H1 (cell line): ENCODE measurements around the gene TMEM140. TPM values are rescaled to one million over a fixed set of nuclear protein-coding genes. Genes with fewer than 3 reads are reported as not detected.

Source experiments
- CTCF ChIA-PET: fragments of 300-600 bp; sonication (Branson Sonifier 250); formaldehyde crosslinking; loops from one replicate; lab custom pipeline; 2021; ENCODE audit not compliant: partially characterized antibody; lab: Charles Lee
- POLR2A ChIA-PET: fragments of 300-600 bp; sonication (Branson Sonifier 250); formaldehyde crosslinking; loops from one replicate; lab custom pipeline; 2021; ENCODE audit warnings: inconsistent platforms; ENCODE audit not compliant: partially characterized antibody; lab: Charles Lee
- DNase-seq, 2 experiments: peaks; one replicate each; pipeline versions ENCODE4 v3.0.0 to v3.0.0-alpha.2; 2010 to 2022; ENCODE audit warnings: low spot score in 2 of 2, low read depth in 1 of 2, mixed read lengths in 1 of 2
- FAIRE-seq: peaks from 2 replicates; lab custom pipeline; 2011; peaks lifted over from hg19 to GRCh38; lab: Jason Lieb, UNC
- H2AFZ ChIP-seq: 2 replicates; pipeline ENCODE4 v1.8.1; 2012; ENCODE audit warnings: low read length, inconsistent platforms
- H2AK5ac ChIP-seq: 2 replicates; pipeline ENCODE4 v1.6.1; 2013; ENCODE audit warnings: low read depth, low read length
- H2BK120ac ChIP-seq: replicated peaks from 2 replicates; pipeline ENCODE3; 2013; ENCODE audit warnings: low read depth, low read length, inconsistent platforms
- H2BK12ac ChIP-seq: 2 replicates; pipeline ENCODE4 v1.6.1; 2013; ENCODE audit warnings: low read depth, low read length
- H2BK15ac ChIP-seq: 2 replicates; pipeline ENCODE4 v1.6.1; 2013; ENCODE audit warnings: low read length
- H2BK20ac ChIP-seq: 2 replicates; pipeline ENCODE4 v1.6.1; 2013; ENCODE audit warnings: low read length
- H2BK5ac ChIP-seq: 2 replicates; pipeline ENCODE4 v1.6.1; 2013; ENCODE audit warnings: low read depth, low read length
- H3K14ac ChIP-seq: 2 replicates; pipeline ENCODE4 v1.6.1; 2013; ENCODE audit warnings: inconsistent platforms; ENCODE audit not compliant: insufficient read length
- H3K18ac ChIP-seq: 2 replicates; pipeline ENCODE4 v1.6.1; 2013; ENCODE audit warnings: low read length; ENCODE audit errors: extremely low read depth
- H3K23ac ChIP-seq: 2 replicates; pipeline ENCODE4 v1.6.1; 2013; ENCODE audit warnings: inconsistent platforms; ENCODE audit not compliant: insufficient read length
- H3K23me2 ChIP-seq: 2 replicates; pipeline ENCODE4 v1.6.1; 2013; ENCODE audit warnings: low read depth, low read length
- H3K27ac ChIP-seq: 2 replicates; pipeline ENCODE4 v1.6.1; 2011; ENCODE audit warnings: low read depth, low read length, inconsistent platforms
- H3K27me3 ChIP-seq, 4 experiments: replicated peaks in 1 of 4; 1 replicate in 1 of 4; 2 replicates in 3 of 4; pipeline versions ENCODE4 v1.6.1 to v1.8.1; 2011 to 2013; ENCODE audit warnings: low read length in 3 of 4, mild to moderate bottlenecking in 3 of 4, inconsistent platforms in 2 of 4, mixed read lengths in 2 of 4, moderate library complexity in 1 of 4; ENCODE audit not compliant: control insufficient read depth in 3 of 4, insufficient read depth in 3 of 4; ENCODE audit errors: extremely low read depth in 1 of 4
- H3K36me3 ChIP-seq, 4 experiments: 2 replicates each; pipeline versions ENCODE4 v1.6.1 to v1.8.1; 2011 to 2013; ENCODE audit warnings: mild to moderate bottlenecking in 4 of 4, low read length in 3 of 4, moderate library complexity in 2 of 4, control low read depth in 1 of 4, inconsistent platforms in 1 of 4; ENCODE audit not compliant: insufficient read depth in 4 of 4, control insufficient read depth in 2 of 4
- H3K4ac ChIP-seq: replicated peaks from 2 replicates; pipeline ENCODE3; 2013; ENCODE audit warnings: low read length, low read depth, mixed read lengths, inconsistent platforms; ENCODE audit not compliant: insufficient read length
- H3K4me1 ChIP-seq, 4 experiments: replicated peaks in 1 of 4; 1 replicate in 1 of 4; 2 replicates in 3 of 4; pipeline versions ENCODE4 v1.6.1 to v1.8.1; 2011 to 2013; ENCODE audit warnings: low read length in 3 of 4, inconsistent platforms in 2 of 4, mixed read lengths in 1 of 4; ENCODE audit not compliant: insufficient read depth in 4 of 4, control insufficient read depth in 3 of 4
- H3K4me2 ChIP-seq, 2 experiments: 2 replicates each; pipeline versions ENCODE4 v1.6.1 to v1.8.1; 2011 to 2013; ENCODE audit warnings: low read depth in 2 of 2, low read length in 2 of 2, control low read depth in 1 of 2, inconsistent platforms in 1 of 2, mild to moderate bottlenecking in 1 of 2; ENCODE audit not compliant: insufficient read depth in 1 of 2
- H3K4me3 ChIP-seq, 4 experiments: fragments of 200-600, 300-600 bp in 1 of 4; sonication (generic), shearing (Covaris generic), sonication (Bioruptor Twin) in 1 of 4; 2 replicates each; pipeline versions ENCODE4 v1.5.1 to v1.8.1; 2011 to 2016; ENCODE audit warnings: low read length in 4 of 4, low read depth in 3 of 4, control low read depth in 2 of 4, inconsistent platforms in 2 of 4, mild to moderate bottlenecking in 2 of 4, mixed read lengths in 1 of 4, moderate library complexity in 1 of 4; ENCODE audit not compliant: insufficient read depth in 2 of 4; ENCODE audit errors: extremely low read depth in 1 of 4
- H3K56ac ChIP-seq: replicated peaks from 2 replicates; pipeline ENCODE3; 2013; ENCODE audit warnings: low read depth, mild to moderate bottlenecking, mixed read lengths, low read length, inconsistent platforms; ENCODE audit not compliant: insufficient read length
- H3K79me1 ChIP-seq: 2 replicates; pipeline ENCODE4 v1.6.1; 2013; ENCODE audit warnings: low read depth, low read length, control low read depth
- H3K79me2 ChIP-seq, 2 experiments: 2 replicates each; pipeline versions ENCODE4 v1.6.1 to v1.8.1; 2012 to 2013; ENCODE audit warnings: low read length in 2 of 2, mild to moderate bottlenecking in 2 of 2, inconsistent platforms in 1 of 2; ENCODE audit not compliant: insufficient read depth in 2 of 2, control insufficient read depth in 1 of 2
- H3K9ac ChIP-seq, 4 experiments: replicated peaks in 1 of 4; 1 replicate in 1 of 4; 2 replicates in 3 of 4; pipeline versions ENCODE4 v1.6.1 to v1.8.1; 2011 to 2013; ENCODE audit warnings: low read depth in 3 of 4, low read length in 3 of 4, control low read depth in 2 of 4, mild to moderate bottlenecking in 2 of 4, moderate library complexity in 2 of 4, inconsistent platforms in 1 of 4; ENCODE audit errors: extremely low read depth in 1 of 4
- H3K9me3 ChIP-seq, 2 experiments: 2 replicates each; pipeline versions ENCODE4 v1.6.1 to v1.8.1; 2012 to 2013; ENCODE audit warnings: mild to moderate bottlenecking in 2 of 2, moderate library complexity in 2 of 2, control low read depth in 1 of 2, inconsistent platforms in 1 of 2, low read depth in 1 of 2, low read length in 1 of 2, mixed read lengths in 1 of 2; ENCODE audit not compliant: insufficient read depth in 2 of 2
- H4K20me1 ChIP-seq, 2 experiments: replicated peaks in 1 of 2; 2 replicates each; pipeline versions ENCODE3 to v1.8.1; 2011 to 2013; ENCODE audit warnings: inconsistent platforms in 2 of 2, low read length in 2 of 2, mild to moderate bottlenecking in 1 of 2; ENCODE audit not compliant: insufficient read depth in 2 of 2, control insufficient read depth in 1 of 2
- H4K5ac ChIP-seq: 2 replicates; pipeline ENCODE4 v1.6.1; 2013; ENCODE audit warnings: low read length, low read depth, mixed read lengths, inconsistent platforms; ENCODE audit not compliant: insufficient read length
- H4K8ac ChIP-seq: 2 replicates; pipeline ENCODE4 v1.8.0; 2013; ENCODE audit warnings: mild to moderate bottlenecking, moderate library complexity, low read length, inconsistent platforms; ENCODE audit not compliant: insufficient read depth; ENCODE audit errors: extremely low read depth
- H4K91ac ChIP-seq: replicated peaks from 2 replicates; pipeline ENCODE3; 2013; ENCODE audit warnings: low read length, mixed read lengths, inconsistent platforms; ENCODE audit not compliant: insufficient read length
- BRCA1 ChIP-seq: IDR thresholded peaks from 2 replicates; pipeline ENCODE4 v1.6.1; 2012; ENCODE audit warnings: low read depth, low read length, improper control_type of control experiment
- EGR1 ChIP-seq: IDR thresholded peaks from 2 replicates; pipeline ENCODE4 v1.6.1; 2011; ENCODE audit warnings: low read depth, low read length, borderline replicate concordance
- EP300 ChIP-seq, 2 experiments: IDR thresholded peaks; 1 replicate in 1 of 2; 2 replicates in 1 of 2; pipeline ENCODE4 v1.6.1; 2011 to 2012; ENCODE audit warnings: low read depth in 2 of 2, low read length in 2 of 2, mild to moderate bottlenecking in 2 of 2, borderline replicate concordance in 1 of 2, inconsistent platforms in 1 of 2, moderate library complexity in 1 of 2
- HDAC2 ChIP-seq, 2 experiments: fragments of 300-600 bp in 1 of 2; sonication (generic) in 1 of 2; IDR thresholded peaks; 2 replicates each; pipeline ENCODE4 v1.6.1; 2011 to 2012; ENCODE audit warnings: low read depth in 2 of 2, low read length in 2 of 2, mild to moderate bottlenecking in 2 of 2, moderate library complexity in 2 of 2, borderline replicate concordance in 1 of 2, inconsistent platforms in 1 of 2
- HDAC6 ChIP-seq: IDR thresholded peaks from one replicate; pipeline ENCODE4 v1.7.1; 2012; ENCODE audit warnings: low read depth, mild to moderate bottlenecking, inconsistent platforms, low read length, moderate library complexity
- JUN ChIP-seq: IDR thresholded peaks from 2 replicates; pipeline ENCODE4 v1.6.1; 2011; ENCODE audit warnings: low read depth, mild to moderate bottlenecking, improper control_type of control experiment, low read length
- KDM4A ChIP-seq: IDR thresholded peaks from one replicate; pipeline ENCODE4 v1.7.1; 2012; ENCODE audit warnings: low read depth, mild to moderate bottlenecking, moderate library complexity, low read length, inconsistent platforms; ENCODE audit not compliant: severe bottlenecking
- MAFK ChIP-seq: IDR thresholded peaks from 2 replicates; pipeline ENCODE4 v1.6.1; 2012; ENCODE audit warnings: low read depth, mild to moderate bottlenecking, improper control_type of control experiment, low read length
- PHF8 ChIP-seq: fragments of 200-600 bp; sonication (generic); conservative IDR thresholded peaks from 2 replicates; pipeline ENCODE4 v1.7.1; 2012; ENCODE audit warnings: low read depth, mild to moderate bottlenecking, inconsistent platforms, low read length, moderate library complexity
- POU5F1 ChIP-seq: IDR thresholded peaks from 2 replicates; pipeline ENCODE4 v1.6.1; 2011; ENCODE audit warnings: low read depth, mild to moderate bottlenecking, low read length, moderate library complexity
- USF2 ChIP-seq: IDR thresholded peaks from 2 replicates; pipeline ENCODE4 v1.6.1; 2011; ENCODE audit warnings: low read length, improper control_type of control experiment
- WGBS, 2 experiments: shearing (Covaris generic) in 1 of 2; methylation state at CpG; one replicate each; pipeline versions ENCODE4 v1.1.6 to v1.1.7; 2013 to 2015; ENCODE audit warnings: low lambda C conversion rate in 2 of 2, mixed read lengths in 2 of 2, inconsistent platforms in 1 of 2, low coverage in 1 of 2, missing lambda C conversion rate in 1 of 2; ENCODE audit not compliant: insufficient replicate concordance in 2 of 2, insufficient coverage in 1 of 2, insufficient read length in 1 of 2; ENCODE audit errors: extremely low coverage in 1 of 2, missing lambda C conversion rate in 1 of 2; 5-methylcytosine and 5-hydroxymethylcytosine counted together
- polyA plus RNA-seq, 7 experiments: library from polyadenylated mRNA; depleted of rRNA in 3 of 7; stranded (reverse) in 5 of 7; unstranded in 2 of 7; fragments of >200 nt in 5 of 7; fragments of 200-250 nt in 2 of 7; gene quantifications; 1 replicate in 5 of 7; 2 replicates in 1 of 7; 4 replicates in 1 of 7; pipeline versions ENCODE4 v1.2.1 to v1.2.3, GENCODE V29; 2011 to 2013; ENCODE audit warnings: missing spikeins in 2 of 7, mixed read lengths in 2 of 7
- total RNA-seq: library from RNA; stranded (reverse); fragmentation: NEBNext Ultra II Directional; extraction: Animal tissue kit (Norgen Biotek cat#: 25700); gene quantifications from 2 replicates; pipeline ENCODE4 v1.2.1, GENCODE V29; 2021

TMEM140 gene
- total and polyA plus RNA-seq, 2 of the 8 experiments (the other 6 are each of a cell fraction or from before 2014, with no cell fraction given): not detected

- ChIA-PET POLR2A (interaction anchor here (4.7 kb wide), 1 partner anchor 9 kb away, joined by 32 read pairs; no protein-coding TSS in a partner anchor), CTCF (interaction anchor here (0.7 to 2.4 kb wide), 4 partner anchors 10 to 477 kb away, joined by 3 to 12 read pairs (median 4); no protein-coding TSS in a partner anchor)
- Histone ChIP-seq H3K27me3 (no peaks in the 10 kb centered on the region), H2AFZ (no peak overlapping the region), H3K56ac (no peak overlapping the region), H3K79me2 (peaks cover 0 to 20% of the 10 kb centered on the region in 2 experiments; a peak in 2 of 4 replicates), H3K23ac (no peak overlapping the region), H4K5ac (no peak overlapping the region), H3K4me2 (no peak overlapping the region), H4K8ac (no peak overlapping the region; the same call in 1 of the 2 replicates), H3K4me1 (peaks cover 1 to 16% (median 3%) of the 10 kb centered on the region in 4 experiments; a peak in 4 of 7 replicates), H3K4me3 (no peak overlapping the region), H3K9ac (no peak overlapping the region), H3K79me1 (no peaks in the 10 kb centered on the region; the same call in 1 of the 2 replicates), H3K27ac (no peak overlapping the region), H3K4ac (no peak overlapping the region), H2AK5ac (no peak overlapping the region), H2BK20ac (no peak overlapping the region), H3K18ac (no peak overlapping the region), H3K9me3 (peaks cover 0 to 2% of the 10 kb centered on the region in 2 experiments; a peak in 2 of 4 replicates), H4K91ac (no peak overlapping the region), H2BK12ac (no peak overlapping the region), H2BK15ac (no peak overlapping the region), H3K36me3 (peaks cover 16 to 49% (median 39%) of the 10 kb centered on the region in 4 experiments), H4K20me1 (peaks cover 0 to 4% of the 10 kb centered on the region in 2 experiments), H2BK120ac (no peak overlapping the region), H3K23me2 (no peaks in the 10 kb centered on the region; the same call in 1 of the 2 replicates), H3K14ac (no peak overlapping the region), H2BK5ac (no peak overlapping the region)
- FAIRE-seq (no peak), DNase-seq (no peak)
- whole genome bisulfite sequencing, 2 experiments: 81% methylated on average over 12 of the region's 12 CpGs; no CpG with 5 or more reads in 1 of the 2 experiments
- no peak for TF ChIP-seq EGR1
- no peak for TF ChIP-seq BRCA1
- no peak for TF ChIP-seq POU5F1
- TF ChIP-seq EP300 (IDR thresholded peaks at IDR 0.05; ENCODE audit: borderline replicate concordance in 1 of 2, low read depth in 2 of 2, low read length in 2 of 2): no peak
- no peak for TF ChIP-seq HDAC6
- no peak for TF ChIP-seq JUN
- no peak for TF ChIP-seq USF2
- TF ChIP-seq KDM4A: no peak
- TF ChIP-seq PHF8: no peak
- no peak for TF ChIP-seq HDAC2 (IDR thresholded peaks at IDR 0.05; ENCODE audit: borderline replicate concordance in 1 of 2, low read depth in 2 of 2, low read length in 2 of 2)
- TF ChIP-seq MAFK: no peak
Observed at GRCh38 chr7:135167365-135167917, 19.6 kb downstream of the TMEM140 start.
